NCI-H128 (cell line): Measurements from ENCODE around the gene XPNPEP3.
"Not testable (repeated sequence)": the region's sequence is repeated elsewhere in the genome, so short reads cannot be mapped to it uniquely, and the experiment has no call there.

Source experiments
- DNase-seq: peaks from one replicate; lab custom pipeline; 2025; ENCODE audit not compliant: unreplicated experiment; lab: John Stamatoyannopoulos, UW

The XPNPEP3 gene

DNA sequence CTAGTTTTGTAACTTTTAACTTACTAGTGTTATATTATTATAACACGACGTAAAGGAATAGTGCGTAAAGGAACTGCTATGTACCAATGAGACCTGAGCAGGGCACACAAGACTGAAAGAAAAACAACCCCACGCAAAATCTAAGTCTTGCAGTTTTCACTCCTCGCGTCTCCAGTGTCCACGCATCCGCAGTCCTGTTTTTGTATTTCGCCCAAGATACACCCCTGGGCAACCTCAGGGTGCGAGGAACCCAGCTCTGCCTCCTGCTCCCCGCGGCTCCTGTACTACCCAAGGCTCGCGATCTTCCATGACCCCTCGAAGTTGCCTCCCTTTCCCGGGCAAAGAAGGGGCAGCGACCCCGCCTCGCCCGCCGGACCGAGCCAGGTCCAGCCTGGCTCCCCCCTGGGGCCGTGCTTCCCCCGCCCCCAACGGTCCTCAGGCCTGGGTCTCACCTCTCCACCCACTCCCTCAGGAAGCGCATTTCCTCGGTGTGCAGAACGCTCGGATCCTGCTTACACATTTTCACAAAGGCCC, 902 bp upstream of the XPNPEP3 start:
- DNase-seq = no peak

DNA sequence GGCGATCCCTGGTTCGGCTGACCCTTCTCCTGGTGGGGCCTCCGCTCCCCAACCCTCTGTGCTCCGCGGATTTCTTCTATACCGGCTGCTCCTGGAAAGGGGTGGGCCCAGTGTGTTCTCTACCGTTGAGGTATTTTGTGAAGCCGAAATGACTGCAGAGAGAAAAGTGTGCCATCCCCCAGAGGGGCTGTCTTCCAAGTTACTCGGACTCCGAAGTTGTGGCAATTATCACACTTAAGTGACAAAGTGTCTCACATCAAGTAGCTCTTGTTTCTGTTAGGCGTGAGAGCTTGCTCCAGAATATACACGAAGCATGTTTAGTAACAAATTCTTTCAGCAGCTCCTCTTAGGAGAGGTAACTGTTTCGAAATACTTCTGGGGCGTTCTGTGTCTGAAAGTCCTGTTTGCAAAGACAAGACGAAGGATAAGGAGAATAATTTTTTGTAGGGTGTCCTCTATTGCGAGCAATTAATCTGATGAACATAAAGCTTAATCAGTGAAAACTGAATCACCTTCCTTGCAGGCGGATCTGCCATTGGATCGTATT, 434 bp downstream of the XPNPEP3 start:
- no peak for DNase-seq

DNA sequence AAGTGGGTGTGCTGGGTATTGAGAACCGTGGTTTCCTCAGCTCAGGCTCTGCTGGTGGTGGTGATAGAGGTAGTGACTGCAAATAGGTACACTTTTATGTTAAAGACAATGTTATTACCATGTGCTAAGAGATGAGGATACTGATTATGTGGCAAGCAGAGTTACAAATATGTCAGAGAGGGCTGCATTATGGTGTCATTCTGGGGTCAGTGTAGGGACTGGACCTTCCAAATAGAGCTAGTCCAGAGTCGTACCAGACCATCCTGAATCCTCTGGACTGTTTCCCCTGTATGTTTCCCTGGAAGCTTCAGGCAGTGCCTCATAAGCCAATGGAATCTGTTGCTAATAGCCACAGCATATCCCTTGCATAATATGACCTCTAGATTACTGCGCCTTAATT, 5.1 kb downstream of the XPNPEP3 start, which contains the start of gene DNAJB7:
Gene DNAJB7, minus strand, starts transcription at position 101 of the 400 bp plus-strand sequence. CDS start 119 bp downstream, outside the sequence.
- no peak for DNase-seq

DNA sequence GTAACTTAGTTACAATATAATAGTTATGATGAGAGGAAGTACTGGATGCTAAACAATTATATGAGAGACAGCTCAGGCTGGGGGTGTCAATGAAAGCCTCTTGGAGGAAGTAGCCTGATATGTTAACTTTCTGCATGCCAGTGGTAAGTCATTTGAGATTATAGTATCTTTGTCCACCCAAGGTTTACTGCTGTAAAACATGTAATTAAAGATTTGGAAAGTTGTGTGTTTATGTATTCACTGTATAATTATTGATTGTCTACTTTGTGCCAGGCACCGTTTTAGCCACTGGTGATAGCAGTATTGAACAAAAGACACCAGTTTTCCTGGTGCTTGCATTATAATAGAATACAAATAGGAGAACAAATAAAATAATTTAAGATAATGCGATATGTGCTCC, 5.6 kb downstream of the XPNPEP3 start:
- DNase-seq = no peak

DNA sequence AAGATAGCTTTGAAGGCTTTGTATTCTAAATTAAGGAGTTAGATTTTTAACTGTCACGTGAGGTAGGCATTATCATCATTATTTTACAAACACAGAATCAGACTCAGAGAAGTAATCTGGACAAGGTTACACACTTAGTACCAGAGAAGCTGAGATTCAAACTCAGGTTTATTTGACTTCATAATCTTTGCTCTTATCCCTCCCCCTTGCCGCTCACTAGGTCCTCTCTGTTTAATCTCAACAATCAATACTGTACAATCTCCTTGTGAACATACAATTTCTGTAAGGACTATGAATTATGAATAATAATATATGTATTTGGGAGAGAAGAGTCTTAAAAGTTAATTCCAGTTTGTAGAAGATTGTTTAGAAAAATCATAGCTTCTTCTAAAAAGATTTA, 10.2 kb downstream of the XPNPEP3 start:
- no peak for DNase-seq

GRCh38 chr22:40868379-40868778, 11.4 kb downstream of the XPNPEP3 start:
- not testable (repeated sequence) for DNase-seq

- DNase-seq = no peak
Measured at GRCh38 chr22:40874016-40874415, 17.1 kb downstream of the XPNPEP3 start.

DNA sequence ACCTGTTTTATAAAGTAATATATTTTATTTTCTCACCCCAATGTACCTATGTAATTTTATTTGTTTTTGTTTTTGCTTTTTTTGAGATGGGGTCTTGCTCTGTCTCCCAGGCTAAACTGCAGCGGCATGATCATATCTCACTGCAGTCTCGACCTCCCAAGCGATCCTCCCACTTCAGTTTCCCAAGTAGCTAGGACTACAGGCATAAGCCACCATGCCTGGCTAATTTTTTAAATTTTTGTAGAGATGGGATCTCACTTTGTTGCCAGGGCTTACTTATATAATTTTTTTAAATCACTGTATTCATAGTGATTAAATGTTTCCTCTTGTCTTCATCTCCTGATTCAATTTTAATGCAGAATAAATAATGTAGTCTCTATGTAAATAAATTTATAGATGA, 18.2 kb downstream of the XPNPEP3 start:
- DNase-seq = no peak

- no peak for DNase-seq
Measured at GRCh38 chr22:40876907-40877306, 20.0 kb downstream of the XPNPEP3 start.

GRCh38 chr22:40877488-40877887, 20.5 kb downstream of the XPNPEP3 start:
- DNase-seq = no peak

DNA sequence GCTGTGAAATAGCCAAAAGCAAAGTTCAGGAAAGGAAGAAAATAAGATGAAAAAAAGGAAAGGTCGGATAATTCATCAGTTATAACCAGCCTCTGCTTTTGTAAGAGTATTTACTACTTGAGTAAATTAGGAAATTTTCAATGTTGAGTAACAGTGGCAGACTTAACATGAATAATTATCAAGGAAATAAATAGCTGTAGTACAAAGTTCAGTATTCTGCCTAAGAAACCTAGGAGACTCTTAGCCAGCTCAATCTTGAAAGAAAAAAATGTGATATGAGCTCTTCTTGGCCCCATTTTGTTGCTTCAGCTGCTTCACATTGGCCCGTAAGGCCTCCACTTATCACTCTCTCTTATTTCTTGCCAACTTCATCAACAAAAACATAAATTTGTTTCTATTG, 22.0 kb downstream of the XPNPEP3 start:
- no peak for DNase-seq

DNA sequence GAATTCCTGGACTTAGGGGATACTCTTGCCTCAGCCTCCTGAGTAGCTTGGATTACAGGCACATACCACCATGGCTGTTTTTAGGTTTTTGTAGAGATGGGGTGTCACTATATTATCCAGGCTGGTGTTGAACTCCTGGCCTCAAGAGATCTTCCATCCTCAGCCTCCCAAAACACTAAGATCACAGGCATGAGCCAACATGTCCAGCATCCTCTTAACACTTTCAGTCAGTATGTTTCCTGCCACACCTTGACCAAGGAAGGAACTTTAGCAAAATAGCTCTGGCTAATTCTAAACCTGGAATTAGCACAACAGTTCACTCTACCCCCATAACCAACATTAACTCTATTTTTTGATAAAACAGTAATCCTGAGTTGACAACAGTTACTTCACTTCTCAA, 32.2 kb downstream of the XPNPEP3 start:
- DNase-seq = no peak

DNA sequence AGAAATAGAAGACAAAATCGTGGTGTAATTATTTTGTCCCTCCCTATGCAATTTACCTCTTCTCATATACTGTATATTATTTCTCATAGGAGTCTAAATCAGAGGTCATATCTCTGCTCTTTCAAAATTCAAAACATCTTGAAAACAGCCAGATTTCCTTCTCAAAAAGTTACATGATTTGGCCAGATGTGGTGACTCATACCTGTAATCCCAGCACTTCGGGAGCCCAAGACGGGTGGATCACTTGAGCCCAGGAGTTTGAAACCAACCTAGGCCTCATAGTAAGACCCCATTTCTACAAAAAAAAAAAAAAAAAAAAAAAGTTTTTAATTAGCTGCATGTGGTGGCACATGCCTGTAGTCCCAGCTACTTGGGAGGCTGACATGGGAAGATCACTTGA, 33.9 kb downstream of the XPNPEP3 start:
- DNase-seq = no peak

- DNase-seq = no peak
Measured at GRCh38 chr22:40894417-40894816, 37.5 kb downstream of the XPNPEP3 start.

DNA sequence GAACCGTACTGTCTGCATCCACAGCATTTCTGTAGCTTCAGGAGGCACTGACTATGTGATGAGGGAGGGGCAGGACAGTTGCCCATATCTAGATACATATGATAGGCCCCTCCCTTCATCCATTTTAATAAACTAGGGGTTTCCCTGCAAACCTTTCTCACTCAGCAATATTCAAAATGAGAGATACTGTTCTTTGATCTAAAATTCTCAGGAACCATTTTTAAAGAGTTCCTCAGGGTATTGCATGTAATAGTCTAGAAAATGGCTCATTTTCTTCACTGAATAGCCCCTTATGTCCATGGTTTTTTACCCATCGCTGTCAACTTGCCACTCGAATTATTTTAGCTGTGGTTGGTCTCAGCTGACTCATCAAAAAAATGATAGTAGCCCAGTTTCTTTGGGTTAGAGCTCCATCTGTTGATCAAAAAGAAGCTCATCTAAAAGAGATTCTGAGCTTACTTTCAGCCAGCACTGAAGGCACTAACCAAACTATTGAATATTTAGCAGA, 42.0 kb downstream of the XPNPEP3 start:
- no peak for DNase-seq

DNA sequence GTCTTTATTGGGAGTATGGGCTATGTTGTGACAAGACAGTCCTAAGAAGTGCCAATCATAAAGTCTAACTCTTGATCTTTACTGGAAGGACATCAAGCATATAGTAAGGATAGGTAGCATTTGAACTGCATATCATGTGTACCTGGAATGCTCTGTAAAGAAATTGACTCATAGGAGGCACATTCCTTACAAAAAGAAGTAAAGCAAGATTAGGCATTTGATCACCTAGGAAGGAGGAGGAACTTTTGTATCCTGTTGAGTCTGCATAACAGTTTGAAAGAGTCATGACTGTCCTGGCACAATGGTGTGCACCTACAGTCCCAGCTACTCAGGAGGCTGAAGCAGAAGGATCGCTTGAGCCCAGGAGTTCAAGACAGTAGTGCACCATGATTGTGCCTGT, 47.2 kb downstream of the XPNPEP3 start:
- DNase-seq = no peak

GRCh38 chr22:40908895-40909294, 51.9 kb downstream of the XPNPEP3 start:
- no peak for DNase-seq

GRCh38 chr22:40911772-40912171, 54.8 kb downstream of the XPNPEP3 start:
- DNase-seq = no peak

DNA sequence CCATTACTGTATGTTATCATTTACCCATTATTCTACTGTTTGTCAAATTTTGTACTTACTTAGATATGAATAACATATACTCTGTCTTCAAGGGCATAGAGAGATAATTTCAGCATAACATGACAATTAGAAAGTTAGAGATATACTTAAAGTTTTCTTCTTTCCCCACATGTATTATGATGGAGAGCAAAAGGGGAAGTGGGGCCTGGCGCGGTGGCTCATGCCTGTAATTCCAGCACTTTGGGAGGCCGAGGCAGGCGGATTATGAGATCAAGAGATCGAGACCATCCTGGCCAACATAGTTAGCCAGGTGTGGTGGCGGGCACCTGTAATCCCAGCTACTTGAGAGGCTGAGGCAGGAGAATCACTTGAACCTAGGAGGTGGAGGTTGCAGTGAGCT, 56.0 kb downstream of the XPNPEP3 start:
- not testable (repeated sequence) for DNase-seq

- DNase-seq = no peak
Measured at GRCh38 chr22:40919446-40919845, 62.5 kb downstream of the XPNPEP3 start.

- no peak for DNase-seq
Measured at GRCh38 chr22:40920526-40920925, 63.6 kb downstream of the XPNPEP3 start.

- no peak for DNase-seq
Measured at GRCh38 chr22:40922484-40923303, 65.7 kb downstream of the XPNPEP3 start.
